COLO829 (cell line): ENCODE measurements around the gene RBP2.

ENCODE experiments used
- DNase-seq: peaks from one replicate; pipeline ENCODE4 v3.0.0; 2012; ENCODE audit warnings: low spot score

RBP2 gene

GRCh38 chr3:139480585-139480984, 4.3 kb upstream of the RBP2 start:
- no peak for DNase-seq

- no peak for DNase-seq
These were observed 1.7 kb upstream of the RBP2 start for GRCh38 chr3:139477710-139478640.

- DNase-seq = no peak
These were observed 3.1 kb downstream of the RBP2 start for GRCh38 chr3:139473155-139473771.

GRCh38 chr3:139472380-139473010, 3.8 kb downstream of the RBP2 start:
- DNase-seq = no peak

GRCh38 chr3:139470199-139470598, 6.1 kb downstream of the RBP2 start:
- no peak for DNase-seq

- DNase-seq = no peak
These were observed 7.9 kb downstream of the RBP2 start for GRCh38 chr3:139468399-139468798.

GRCh38 chr3:139466360-139466759, 10.0 kb downstream of the RBP2 start:
- no peak for DNase-seq

GRCh38 chr3:139465636-139466035, 10.7 kb downstream of the RBP2 start:
- no peak for DNase-seq

GRCh38 chr3:139463466-139463865, 12.8 kb downstream of the RBP2 start:
- DNase-seq = no peak

GRCh38 chr3:139460529-139460928, 15.8 kb downstream of the RBP2 start:
- no peak for DNase-seq

- DNase-seq = no peak
These were observed 16.2 kb downstream of the RBP2 start for GRCh38 chr3:139460076-139460475.

GRCh38 chr3:139458348-139458747, 18.0 kb downstream of the RBP2 start:
- DNase-seq = no peak

- DNase-seq = peak; percentile 96
These were observed 19.2 kb downstream of the RBP2 start for GRCh38 chr3:139457066-139457465.

- no peak for DNase-seq
These were observed 19.9 kb downstream of the RBP2 start for GRCh38 chr3:139456386-139456785.

- no peak for DNase-seq
These were observed 20.5 kb downstream of the RBP2 start for GRCh38 chr3:139455855-139456254.

- no peak for DNase-seq
These were observed 21.1 kb downstream of the RBP2 start for GRCh38 chr3:139455206-139455605.

GRCh38 chr3:139454346-139454745, 22.0 kb downstream of the RBP2 start:
- DNase-seq = no peak

- no peak for DNase-seq
These were observed 26.2 kb downstream of the RBP2 start for GRCh38 chr3:139450159-139450558.

GRCh38 chr3:139449566-139449965, 26.8 kb downstream of the RBP2 start:
- no peak for DNase-seq

- no peak for DNase-seq
These were observed 28.2 kb downstream of the RBP2 start for GRCh38 chr3:139448104-139448503.

- DNase-seq = no peak
These were observed 28.8 kb downstream of the RBP2 start for GRCh38 chr3:139447486-139447885.

- no peak for DNase-seq
These were observed 31.9 kb downstream of the RBP2 start for GRCh38 chr3:139444446-139444845.

- no peak for DNase-seq
These were observed 33.1 kb downstream of the RBP2 start for GRCh38 chr3:139443186-139443585.
